Skeletal muscle satellite cell (primary cell): Measurements from ENCODE around the gene EIF4EBP3. TPM values are rescaled to one million over a fixed set of nuclear protein-coding genes. Genes with fewer than 3 reads are reported as not detected.

Experiments used
- H3K27me3 ChIP-seq: 2 replicates; pipeline ENCODE4 v1.7.0; 2013; ENCODE audit warnings: low read length; ENCODE audit not compliant: control insufficient read depth, insufficient read depth
- H3K36me3 ChIP-seq: 2 replicates; pipeline ENCODE4 v1.7.0; 2013; ENCODE audit warnings: mild to moderate bottlenecking, control low read depth, low read length; ENCODE audit not compliant: insufficient read depth
- H3K4me1 ChIP-seq: 2 replicates; pipeline ENCODE4 v1.7.0; 2013; ENCODE audit warnings: low read length; ENCODE audit not compliant: control insufficient read depth, insufficient read depth
- H3K4me2 ChIP-seq: 2 replicates; pipeline ENCODE4 v1.7.0; 2013; ENCODE audit warnings: mild to moderate bottlenecking, low read length
- H3K4me3 ChIP-seq: 2 replicates; pipeline ENCODE4 v1.7.0; 2013; ENCODE audit warnings: low read length
- H3K9ac ChIP-seq: 2 replicates; pipeline ENCODE4 v1.7.0; 2013; ENCODE audit warnings: mild to moderate bottlenecking, low read depth, low read length, moderate library complexity
- H3K9me3 ChIP-seq: replicated peaks from 2 replicates; pipeline ENCODE4 v1.7.0; 2013; ENCODE audit warnings: mild to moderate bottlenecking, control low read depth, low read length
- total RNA-seq: library from RNA; depleted of rRNA; stranded (reverse); fragments of >200 nt; gene quantifications from 2 replicates; pipeline ENCODE4 v1.2.3, GENCODE V29; 2012; rRNA removed

EIF4EBP3 gene
- 2.0 TPM in 1 of 2 replicates, not detected in the other for total RNA-seq

DNA sequence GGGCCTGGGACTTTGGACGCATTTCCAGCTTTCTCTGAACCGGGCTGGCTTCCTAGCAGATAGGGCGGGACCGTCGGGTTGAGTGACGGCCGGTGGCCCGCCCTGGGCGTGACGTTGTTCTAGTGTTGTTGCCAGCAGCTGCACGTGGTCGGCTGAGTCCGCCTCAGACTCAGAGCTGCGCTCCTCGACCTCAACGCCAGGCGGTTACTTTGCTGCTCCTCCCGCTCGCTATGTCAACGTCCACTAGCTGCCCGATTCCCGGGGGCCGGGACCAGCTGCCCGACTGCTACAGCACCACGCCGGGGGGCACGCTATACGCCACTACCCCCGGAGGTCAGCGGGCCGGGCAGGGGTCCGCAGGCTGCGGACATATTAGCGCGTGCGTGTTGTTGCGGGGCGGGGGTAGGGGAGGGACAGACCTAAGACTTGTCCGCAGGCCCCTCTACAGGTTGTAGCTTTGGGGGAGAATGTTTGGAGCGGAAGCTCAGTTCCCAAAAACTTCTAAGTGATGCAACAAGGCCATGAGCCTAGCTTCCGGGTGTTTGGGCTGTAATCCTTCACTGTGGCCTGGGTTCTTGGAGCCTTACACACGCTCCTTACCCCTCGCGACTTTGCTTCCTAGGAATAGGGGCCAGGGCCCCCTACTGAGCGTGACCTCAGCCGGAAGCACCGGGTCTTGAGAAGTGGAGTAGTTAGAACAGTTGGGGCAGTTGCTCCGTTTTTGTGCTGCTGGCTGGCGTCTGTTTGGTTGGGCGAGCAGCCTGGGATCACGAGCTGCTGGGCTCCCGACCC lies at the start of gene EIF4EBP3:
EIF4EBP3 (plus strand) TSS at position 155 of the 792 bp plus-strand sequence; CDS start at position 231, 76 bp downstream.
- peaks cover 32% of the 10 kb centered on the region for H3K4me1 ChIP-seq
- H3K4me3 ChIP-seq, result peak within 1 kb of the TSS; percentile 62
- H3K36me3 ChIP-seq, result peaks cover 47% of the 10 kb centered on the region

DNA sequence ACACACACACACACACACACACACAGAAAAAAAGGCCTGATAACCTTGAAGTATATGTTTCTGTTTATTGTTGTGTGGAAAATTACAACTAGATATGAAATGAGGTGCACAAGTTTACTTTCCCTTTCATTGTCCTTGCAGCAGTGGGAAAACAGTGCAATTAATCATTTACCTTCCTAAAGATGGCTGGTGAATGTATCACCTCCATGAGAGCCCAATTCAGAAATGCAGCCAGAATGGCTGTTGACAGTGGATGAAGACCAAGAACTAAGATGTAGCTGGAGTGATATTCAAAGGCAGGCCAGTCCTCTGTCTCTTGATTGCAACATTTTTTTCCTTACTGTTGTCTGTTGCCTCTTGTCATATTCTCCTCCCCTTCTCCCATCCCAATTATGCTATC lies 49.6 kb upstream of the EIF4EBP3 start:
- H3K27me3 ChIP-seq, result no peaks in the 10 kb centered on the region
- H3K9ac ChIP-seq, result no peak overlapping the region
- no peak overlapping the region for H3K4me3 ChIP-seq
- H3K36me3 ChIP-seq, result peaks cover 16% of the 10 kb centered on the region
- H3K9me3 ChIP-seq, result no peaks in the 10 kb centered on the region
- no peak overlapping the region for H3K4me2 ChIP-seq
- H3K4me1 ChIP-seq, result no peaks in the 10 kb centered on the region

More for the DNA sequence above, at the start of gene EIF4EBP3:
- no peaks in the 10 kb centered on the region for H3K27me3 ChIP-seq
- peak within 1 kb of the TSS; percentile 82 for H3K4me2 ChIP-seq
- H3K9me3 ChIP-seq, result no peaks in the 10 kb centered on the region
- H3K9ac ChIP-seq, result peak within 1 kb of the TSS; percentile 74

DNA sequence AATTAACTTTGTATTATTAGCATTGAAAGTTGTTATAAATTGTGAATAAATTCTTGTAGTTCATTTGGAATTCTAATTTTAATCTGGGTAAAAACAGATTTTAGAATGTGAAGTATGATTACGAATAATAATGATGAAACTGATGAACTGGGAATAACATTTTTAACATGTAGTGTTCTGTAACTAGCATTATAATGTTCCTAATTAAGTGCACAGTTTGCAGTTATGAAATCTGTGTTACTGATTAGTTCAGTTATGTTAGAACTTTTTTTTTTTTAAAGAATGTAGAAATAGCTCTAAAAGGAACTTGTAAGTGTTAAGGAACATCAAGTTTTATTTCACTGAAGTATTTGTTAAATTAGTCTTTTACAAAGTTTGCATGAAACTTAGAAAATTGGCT lies 48.9 kb upstream of the EIF4EBP3 start:
- H3K4me3 ChIP-seq, result no peak overlapping the region
- H3K9me3 ChIP-seq, result no peaks in the 10 kb centered on the region
- H3K27me3 ChIP-seq, result no peaks in the 10 kb centered on the region
- H3K4me2 ChIP-seq, result no peak overlapping the region
- peaks cover 16% of the 10 kb centered on the region for H3K36me3 ChIP-seq
- H3K9ac ChIP-seq, result no peak overlapping the region
- H3K4me1 ChIP-seq, result no peaks in the 10 kb centered on the region

DNA sequence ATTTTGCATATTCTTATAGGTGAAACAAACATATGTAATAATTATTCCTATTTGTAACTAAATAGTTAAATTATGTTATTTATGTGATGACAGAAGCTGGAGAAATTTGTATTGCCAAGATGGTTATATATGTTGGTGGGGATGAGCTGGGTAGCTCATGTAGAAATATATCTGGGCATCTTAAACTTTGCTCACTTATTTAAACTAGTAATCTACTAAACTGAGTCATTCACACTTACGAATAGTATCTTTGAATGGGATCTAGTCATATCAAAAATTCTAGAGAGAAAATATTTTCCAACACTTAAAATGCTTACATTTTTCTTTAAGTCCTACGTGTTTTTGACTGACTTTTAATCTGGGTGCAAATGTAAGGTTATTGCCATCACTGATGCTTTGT lies 44.6 kb upstream of the EIF4EBP3 start:
- Histone ChIP-seq H3K4me2 (no peak overlapping the region), H3K9me3 (no peaks in the 10 kb centered on the region), H3K9ac (no peak overlapping the region), H3K27me3 (no peaks in the 10 kb centered on the region), H3K4me3 (no peak overlapping the region), H3K4me1 (no peaks in the 10 kb centered on the region), H3K36me3 (peaks cover 23% of the 10 kb centered on the region)

DNA sequence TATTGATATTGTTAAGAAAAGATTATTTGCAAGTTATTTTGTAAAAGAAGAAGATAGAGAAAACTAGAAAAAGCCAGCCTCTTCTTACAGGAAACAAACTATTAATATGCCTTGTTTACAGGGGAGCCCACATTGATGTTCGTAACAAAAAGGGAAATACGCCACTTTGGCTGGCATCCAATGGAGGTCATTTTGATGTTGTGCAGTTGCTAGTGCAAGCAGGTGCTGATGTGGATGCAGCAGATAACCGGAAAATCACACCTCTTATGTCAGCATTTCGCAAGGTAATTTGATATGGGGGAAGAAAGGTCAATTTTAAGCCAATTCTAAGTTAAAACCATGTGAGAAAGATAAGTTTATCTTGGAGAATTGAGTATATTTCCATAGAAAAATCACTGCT lies 37.6 kb upstream of the EIF4EBP3 start:
- peaks cover 61% of the 10 kb centered on the region for H3K36me3 ChIP-seq
- no peak overlapping the region for H3K9ac ChIP-seq
- no peaks in the 10 kb centered on the region for H3K27me3 ChIP-seq
- H3K9me3 ChIP-seq, result no peaks in the 10 kb centered on the region
- no peak overlapping the region for H3K4me3 ChIP-seq
- no peaks in the 10 kb centered on the region for H3K4me1 ChIP-seq
- H3K4me2 ChIP-seq, result no peak overlapping the region

DNA sequence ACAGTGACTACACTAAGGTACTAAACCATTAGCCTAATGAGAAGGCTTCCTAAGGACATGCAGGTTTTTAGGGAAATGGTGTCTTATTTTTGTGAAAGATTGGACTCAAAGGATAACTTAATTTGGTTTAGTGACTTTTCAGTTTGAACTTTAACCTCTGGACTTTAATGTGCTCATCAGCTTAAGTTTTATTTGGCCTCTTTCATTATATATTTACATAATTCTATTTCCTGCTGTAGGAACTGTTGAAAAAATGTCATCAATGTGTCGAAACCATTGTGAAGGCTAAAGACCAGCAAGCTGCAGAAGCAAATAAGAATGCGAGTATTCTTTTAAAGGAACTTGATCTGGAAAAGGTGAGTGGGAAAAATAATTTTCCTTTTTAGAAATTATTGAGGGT lies 34.3 kb upstream of the EIF4EBP3 start:
- H3K27me3 ChIP-seq, result no peaks in the 10 kb centered on the region
- H3K4me2 ChIP-seq, result no peak overlapping the region
- H3K9ac ChIP-seq, result no peak overlapping the region
- H3K4me1 ChIP-seq, result no peaks in the 10 kb centered on the region
- H3K9me3 ChIP-seq, result no peaks in the 10 kb centered on the region
- H3K4me3 ChIP-seq, result no peak overlapping the region
- peaks cover 41% of the 10 kb centered on the region for H3K36me3 ChIP-seq

DNA sequence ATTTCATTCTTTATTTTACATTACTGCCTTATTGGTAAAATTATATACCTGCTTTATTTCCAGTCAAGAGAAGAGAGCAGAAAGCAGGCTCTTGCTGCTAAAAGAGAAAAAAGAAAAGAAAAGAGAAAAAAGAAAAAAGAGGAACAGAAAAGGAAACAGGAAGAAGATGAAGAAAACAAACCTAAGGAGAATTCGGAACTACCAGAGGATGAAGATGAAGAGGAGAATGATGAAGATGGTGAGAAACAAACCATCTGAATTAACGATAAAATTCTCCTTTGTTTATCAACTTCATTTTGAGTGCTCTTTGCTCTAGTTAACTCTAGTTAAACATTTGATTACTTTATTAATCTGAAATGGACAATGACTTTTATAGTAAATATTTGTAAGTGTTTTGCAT lies 23.5 kb upstream of the EIF4EBP3 start:
- Histone ChIP-seq H3K27me3 (no peaks in the 10 kb centered on the region), H3K4me3 (no peak overlapping the region), H3K9me3 (no peaks in the 10 kb centered on the region), H3K4me2 (no peak overlapping the region), H3K36me3 (peaks cover 41% of the 10 kb centered on the region), H3K9ac (no peak overlapping the region), H3K4me1 (no peaks in the 10 kb centered on the region)

DNA sequence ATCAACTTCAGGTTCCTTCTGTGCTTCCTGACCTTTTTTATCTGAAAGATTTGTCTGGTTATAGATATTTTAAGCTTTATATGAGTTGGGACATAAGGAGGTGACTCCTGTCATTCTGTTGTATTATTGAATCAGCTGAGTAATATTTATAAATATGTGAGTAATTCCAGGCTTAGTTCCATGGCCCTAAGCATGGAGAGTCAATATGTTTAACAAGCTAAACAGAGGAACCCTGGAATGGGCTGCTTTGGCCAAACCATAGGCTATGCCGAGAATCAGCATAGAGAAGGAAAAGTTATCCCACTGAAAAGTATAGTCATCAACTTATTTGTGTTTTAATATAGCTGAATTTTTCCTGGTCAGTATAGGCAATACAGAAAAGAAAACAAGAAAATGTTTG lies 7.2 kb upstream of the EIF4EBP3 start:
- Histone ChIP-seq H3K9me3 (no peaks in the 10 kb centered on the region), H3K4me2 (no peak overlapping the region), H3K4me1 (no peaks in the 10 kb centered on the region), H3K36me3 (peaks cover 53% of the 10 kb centered on the region), H3K4me3 (no peak overlapping the region), H3K27me3 (no peaks in the 10 kb centered on the region), H3K9ac (no peak overlapping the region)

DNA sequence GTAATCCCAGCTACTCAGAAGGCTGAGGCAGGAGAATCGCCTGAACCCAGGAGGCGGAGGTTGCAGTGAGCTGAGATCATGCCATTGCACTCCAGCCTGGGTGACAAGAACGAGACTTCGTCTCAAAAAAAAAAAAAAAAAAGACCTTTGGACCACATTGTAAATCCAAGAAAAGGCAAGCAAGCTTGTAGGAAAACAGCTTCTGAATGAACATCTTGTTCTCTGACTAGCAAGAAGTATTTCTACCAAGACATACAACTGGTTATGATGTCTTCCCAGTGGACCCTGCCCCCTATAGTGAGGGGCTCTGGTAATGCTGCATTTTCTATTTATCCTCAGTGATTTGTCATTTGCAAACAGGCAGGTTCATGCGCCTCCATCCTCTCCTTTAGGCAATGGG lies 4.5 kb upstream of the EIF4EBP3 start:
- peaks cover 43% of the 10 kb centered on the region for H3K36me3 ChIP-seq
- H3K4me1 ChIP-seq, result peaks cover 14% of the 10 kb centered on the region
- no peaks in the 10 kb centered on the region for H3K27me3 ChIP-seq
- H3K4me3 ChIP-seq, result no peak overlapping the region
- H3K9me3 ChIP-seq, result no peaks in the 10 kb centered on the region
- H3K9ac ChIP-seq, result no peak overlapping the region
- no peak overlapping the region for H3K4me2 ChIP-seq

DNA sequence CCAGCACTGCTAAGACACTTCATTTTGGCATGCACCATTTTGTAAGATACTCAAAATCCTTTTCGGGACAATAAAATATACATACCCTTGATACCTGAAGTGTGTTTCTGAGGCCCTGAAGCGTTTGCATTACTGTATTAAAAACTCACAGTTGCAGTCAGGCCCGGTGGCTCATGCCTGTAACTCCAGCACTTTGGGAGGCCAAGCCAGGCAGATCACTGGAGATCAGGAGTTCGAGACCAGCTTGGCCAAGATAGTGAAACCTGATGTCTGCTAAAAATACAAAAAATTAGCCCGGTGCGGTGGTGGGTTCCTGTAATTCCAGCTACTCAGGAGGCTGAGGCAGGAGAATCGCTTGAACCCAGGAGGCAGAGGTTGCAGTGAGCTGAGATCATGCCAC lies 2.5 kb upstream of the EIF4EBP3 start:
- H3K4me1 ChIP-seq, result peaks cover 32% of the 10 kb centered on the region
- no peak overlapping the region for H3K4me2 ChIP-seq
- H3K4me3 ChIP-seq, result no peak overlapping the region
- peaks cover 45% of the 10 kb centered on the region for H3K36me3 ChIP-seq
- no peak overlapping the region for H3K9ac ChIP-seq
- no peaks in the 10 kb centered on the region for H3K27me3 ChIP-seq
- no peaks in the 10 kb centered on the region for H3K9me3 ChIP-seq

DNA sequence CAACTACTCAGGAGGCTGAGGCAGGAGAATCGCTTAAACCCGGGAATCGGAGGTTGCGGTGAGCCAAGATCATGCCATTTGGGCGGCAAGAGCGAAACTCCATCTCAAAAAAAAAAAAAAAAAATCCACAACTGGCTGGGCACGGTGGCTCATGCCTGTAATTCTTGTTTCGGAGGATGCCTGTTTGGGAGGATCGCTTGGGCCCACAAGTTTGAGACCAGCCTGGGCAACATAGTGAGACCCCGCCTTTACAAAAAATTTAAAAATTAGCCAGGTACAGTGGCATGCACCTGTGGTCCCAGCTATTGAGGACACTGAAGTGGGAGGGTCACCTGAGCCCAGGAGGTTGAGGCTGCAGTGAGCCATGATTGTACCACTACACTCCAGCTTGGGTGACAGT lies 1.9 kb upstream of the EIF4EBP3 start:
- Histone ChIP-seq H3K4me3 (no peak overlapping the region), H3K9me3 (no peaks in the 10 kb centered on the region), H3K27me3 (no peaks in the 10 kb centered on the region), H3K36me3 (peaks cover 47% of the 10 kb centered on the region), H3K9ac (no peak overlapping the region), H3K4me1 (peaks cover 32% of the 10 kb centered on the region), H3K4me2 (no peak overlapping the region)
